Transverse colon (tissue), 4 donors: ENCODE measurements around the gene SNTG2. TPM values are rescaled to one million over a fixed set of nuclear protein-coding genes. Genes with fewer than 3 reads are reported as not detected.

Source experiments
- DNase-seq: peaks from one replicate; pipeline ENCODE4 v3.0.0-alpha.2; 2019
- H3K27ac ChIP-seq, 4 donors: fragments of 200-600 bp; sonication (generic); 2 replicates each; pipeline ENCODE4 v1.5.1; 2016 to 2018; ENCODE audit warnings: inconsistent platforms in 4 of 4
- H3K27me3 ChIP-seq: fragments of 200-600 bp; sonication (generic); 2 replicates; pipeline ENCODE4 v1.5.1; 2017; ENCODE audit warnings: inconsistent platforms
- H3K36me3 ChIP-seq, 4 donors: fragments of 200-600 bp; sonication (generic); 2 replicates each; pipeline ENCODE4 v1.5.1; 2017 to 2019; ENCODE audit warnings: inconsistent platforms in 4 of 4
- H3K4me1 ChIP-seq, 4 donors: fragments of 200-600 bp; sonication (generic); 2 replicates each; pipeline ENCODE4 v1.5.1; 2017 to 2020; ENCODE audit warnings: inconsistent platforms in 4 of 4
- H3K4me3 ChIP-seq, 4 donors: fragments of 200-600 bp; sonication (generic); 1 replicate in 1 of 4; 2 replicates in 3 of 4; pipeline versions ENCODE4 v1.5.1 to v1.6.1; 2017 to 2019; ENCODE audit warnings: inconsistent platforms in 4 of 4
- H3K9me3 ChIP-seq, 2 donors: fragments of 200-600 bp; sonication (generic); 2 replicates each; pipeline ENCODE4 v1.5.1; 2017 to 2019; ENCODE audit warnings: inconsistent platforms in 2 of 2
- CTCF ChIP-seq, 5 experiments: fragments of 200-600 bp in 3 of 5; fragments of 450-650 bp in 2 of 5; sonication (generic) in 3 of 5; IDR thresholded peaks; 1 replicate in 2 of 5; 2 replicates in 3 of 5; pipeline ENCODE4 v1.5.1; 2016 to 2017; ENCODE audit warnings: antibody characterized with exemption in 5 of 5, inconsistent platforms in 3 of 5, mild to moderate bottlenecking in 2 of 5, moderate library complexity in 1 of 5
- EP300 ChIP-seq: sonication (generic); formaldehyde crosslinking; IDR thresholded peaks from one replicate; pipeline ENCODE4 v1.6.1; 2017; ENCODE audit warnings: antibody characterized with exemption, low read depth
- POLR2A ChIP-seq: fragments of 450-650 bp; IDR thresholded peaks from one replicate; pipeline ENCODE4 v1.6.1; 2016; ENCODE audit warnings: antibody characterized with exemption, mild to moderate bottlenecking, moderate library complexity
- POLR2AphosphoS5 ChIP-seq, 3 donors: sonication (generic); formaldehyde crosslinking; IDR thresholded peaks; one replicate each; pipeline ENCODE4 v1.6.1; 2016; ENCODE audit warnings: antibody characterized with exemption in 3 of 3
- WGBS, 2 donors: methylation state at CpG; one replicate each; pipeline ENCODE4 v1.1.5; 2018; ENCODE audit warnings: low coverage in 1 of 2; 5-methylcytosine and 5-hydroxymethylcytosine counted together
- in situ Hi-C, 4 donors: fragments of 200-750 bp; cut with MboI; loops; one replicate each; pipeline versions ENCODE4 v1.15.0 to v1.15.1; 2017; ENCODE audit warnings: low sequenced_read_pairs in 3 of 4, low pct_ligation_motif_present in 1 of 4, low pct_unique_long_range_greater_than_20kb in 1 of 4
- intact Hi-C: fragments of 100-400 bp; cut with DNase I; formaldehyde crosslinking; loops from one replicate; pipeline ENCODE4 v1.15.1; 2023; ENCODE audit warnings: low total_unique reads
- total RNA-seq, 4 donors: library from RNA; depleted of rRNA; stranded (reverse); fragments of >200 nt; gene quantifications; one replicate each; pipeline ENCODE4 v1.1.0, GENCODE V29; 2016

SNTG2 gene
- total RNA-seq, 4 donors from 2014 or later, result 0.55 to 4.9 (median 1.5) TPM

GRCh38 chr2:1366546-1367134 lies 416.0 kb downstream of the SNTG2 start:
- no peaks in the 10 kb centered on the region for H3K4me1 ChIP-seq
- no peak overlapping the region for H3K27ac ChIP-seq
- intact Hi-C loops (no loop called here), in situ Hi-C loops (no loop called here)
- DNase-seq, result peak; percentile 18
- H3K9me3 ChIP-seq, result no peaks in the 10 kb centered on the region
- no peak overlapping the region for H3K4me3 ChIP-seq
- whole genome bisulfite sequencing, 2 donors, result 55 to 57% methylated on average over 8 to 20 of the region's 20 CpGs
- no peaks in the 10 kb centered on the region for H3K27me3 ChIP-seq
- TF ChIP-seq POLR2A (no peak), POLR2AphosphoS5 (IDR thresholded peaks at IDR 0.05) (no peak), EP300 (no peak)
- H3K36me3 ChIP-seq, result no peaks in the 10 kb centered on the region

DNA sequence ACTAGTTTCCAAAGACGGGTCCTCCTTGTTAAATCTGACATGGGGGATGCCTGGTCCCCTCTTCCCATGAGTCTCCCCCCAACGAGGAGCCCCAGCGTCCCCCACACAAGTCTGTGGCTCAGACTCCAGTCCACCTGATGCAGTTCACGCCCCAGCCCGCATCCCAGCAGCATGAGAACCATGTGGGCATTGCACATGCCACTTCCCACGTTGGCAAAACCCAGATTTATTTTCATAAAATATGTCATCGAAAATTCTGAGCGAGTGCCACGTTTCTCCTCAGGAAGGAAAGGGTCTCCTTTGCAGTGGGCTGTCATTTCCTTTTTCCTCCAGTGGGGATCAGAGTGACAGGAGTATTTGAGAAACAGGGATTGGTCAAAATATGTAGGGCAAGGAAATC lies 417.0 kb downstream of the SNTG2 start:
- 55 to 64% methylated on average over 6 to 9 of the region's 9 CpGs for WGBS, 2 donors
- no peaks in the 10 kb centered on the region for H3K27me3 ChIP-seq
- TF ChIP-seq POLR2AphosphoS5 (IDR thresholded peaks at IDR 0.05), result no peak
- no peak for TF ChIP-seq CTCF (IDR thresholded peaks at IDR 0.05)
- no peak for TF ChIP-seq POLR2A
- no peak for TF ChIP-seq EP300
- no peak for DNase-seq
- H3K27ac ChIP-seq, result no peak overlapping the region
- no peaks in the 10 kb centered on the region for H3K36me3 ChIP-seq
- in situ Hi-C loops, result no loop called here
- H3K9me3 ChIP-seq, result no peaks in the 10 kb centered on the region
- no peak overlapping the region for H3K4me3 ChIP-seq
- intact Hi-C loops, result no loop called here
- H3K4me1 ChIP-seq, result no peaks in the 10 kb centered on the region

GRCh38 chr2:1369905-1370304 lies 419.3 kb downstream of the SNTG2 start:
- Histone ChIP-seq H3K36me3 (no peaks in the 10 kb centered on the region), H3K4me3 (no peak overlapping the region), H3K4me1 (no peaks in the 10 kb centered on the region), H3K27me3 (no peaks in the 10 kb centered on the region), H3K9me3 (no peaks in the 10 kb centered on the region), H3K27ac (no peak overlapping the region)
- in situ Hi-C loops, result no loop called here
- no peak for TF ChIP-seq POLR2A
- TF ChIP-seq CTCF (IDR thresholded peaks at IDR 0.05), result no peak
- no peak for TF ChIP-seq EP300
- no peak for TF ChIP-seq POLR2AphosphoS5 (IDR thresholded peaks at IDR 0.05)
- 71% methylated on average over 10 of the region's 10 CpGs; no CpG with 5 or more reads in 1 of the 2 donors for WGBS, 2 donors
- no peak for DNase-seq
- intact Hi-C loops, result loop anchor here (5.0 kb wide), 1 partner anchor 1258 kb away; no protein-coding TSS in a partner anchor

- Histone ChIP-seq H3K9me3 (no peaks in the 10 kb centered on the region), H3K36me3 (no peaks in the 10 kb centered on the region), H3K4me1 (no peaks in the 10 kb centered on the region), H3K27me3 (no peaks in the 10 kb centered on the region), H3K27ac (no peak overlapping the region), H3K4me3 (no peak overlapping the region)
- TF ChIP-seq POLR2AphosphoS5 (IDR thresholded peaks at IDR 0.05) (no peak), POLR2A (no peak), CTCF (IDR thresholded peaks at IDR 0.05) (no peak), EP300 (no peak)
- WGBS, 2 donors, result 70 to 72% methylated on average over 3 to 4 of the region's 4 CpGs
- no peak for DNase-seq
- in situ Hi-C loops (no loop called here), intact Hi-C loops (loop anchor here (5.0 kb wide), 1 partner anchor 1258 kb away; no protein-coding TSS in a partner anchor)
Measured at GRCh38 chr2:1370461-1370860, 419.8 kb downstream of the SNTG2 start.
